Raji (cell line): ENCODE measurements around the gene PCDH1.

Source experiments
- POLR2A ChIP-seq: IDR thresholded peaks from 2 replicates; pipeline ENCODE4 v1.6.1; 2011; ENCODE audit warnings: low read depth, low read length, control low read depth; ENCODE audit not compliant: insufficient read depth

PCDH1 gene

GRCh38 chr5:141839015-141839513 lies 39.1 kb downstream of the PCDH1 start:
- TF ChIP-seq POLR2A: no peak

- TF ChIP-seq POLR2A: no peak
These were observed 39.7 kb downstream of the PCDH1 start for GRCh38 chr5:141838326-141839014.

DNA sequence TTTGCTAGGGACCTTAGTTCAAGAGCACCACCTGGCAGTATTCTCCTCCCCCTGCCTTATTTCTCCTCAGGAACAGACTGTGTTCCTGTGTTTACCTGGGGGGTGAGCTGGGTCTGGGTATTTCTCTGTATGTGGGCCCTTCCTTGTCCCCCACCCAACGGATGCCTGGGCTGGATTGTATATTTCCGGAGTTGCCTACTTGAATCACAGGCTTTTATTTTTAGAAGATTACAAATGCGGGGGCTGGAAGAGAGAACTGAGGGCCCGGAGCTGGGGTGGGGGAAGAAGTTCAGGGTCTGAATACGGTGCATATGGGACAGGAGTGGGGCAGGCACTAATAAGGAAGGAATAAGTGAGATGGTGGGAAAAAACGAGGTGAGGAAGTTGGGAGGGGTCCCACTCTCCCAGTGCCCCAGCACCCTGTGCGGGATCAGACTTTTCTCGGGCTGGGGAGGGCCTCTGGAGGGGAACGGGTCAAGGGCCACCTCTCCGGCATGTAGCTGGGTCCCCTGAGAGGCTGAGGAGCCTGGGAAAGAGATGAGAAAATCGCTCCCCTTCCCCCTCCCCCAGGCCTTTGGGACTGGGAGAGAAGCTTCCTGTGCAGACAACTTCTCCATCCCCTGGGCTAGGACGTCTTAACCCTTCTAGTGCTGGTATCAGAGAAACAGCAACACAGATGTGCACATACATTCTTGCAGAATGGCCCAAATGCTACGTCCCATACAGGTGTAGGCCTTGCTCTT lies 42.1 kb downstream of the PCDH1 start:
- no peak for TF ChIP-seq POLR2A

- no peak for TF ChIP-seq POLR2A
These were observed 43.9 kb downstream of the PCDH1 start for GRCh38 chr5:141834331-141834730.

GRCh38 chr5:141832131-141832530 lies 46.1 kb downstream of the PCDH1 start:
- no peak for TF ChIP-seq POLR2A

DNA sequence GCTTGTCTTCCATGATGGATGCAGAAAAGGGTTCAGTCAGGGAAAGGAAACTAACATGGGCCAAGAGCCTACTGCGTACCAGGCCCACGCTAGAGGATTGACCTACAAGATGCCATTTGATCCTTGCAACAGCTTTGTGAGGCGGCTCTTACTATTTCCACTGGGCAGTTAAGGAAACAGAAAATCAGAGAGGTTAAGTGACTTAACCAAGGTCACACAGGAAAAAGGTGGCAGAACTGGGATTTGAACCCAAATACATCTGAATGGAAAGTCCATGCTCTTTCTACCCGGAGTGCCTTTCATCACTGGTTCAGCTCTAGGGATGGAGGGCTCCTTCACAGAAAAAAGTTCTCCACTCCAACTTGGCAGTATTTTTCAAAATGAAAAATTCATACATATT lies 50.0 kb downstream of the PCDH1 start:
- TF ChIP-seq POLR2A: no peak

DNA sequence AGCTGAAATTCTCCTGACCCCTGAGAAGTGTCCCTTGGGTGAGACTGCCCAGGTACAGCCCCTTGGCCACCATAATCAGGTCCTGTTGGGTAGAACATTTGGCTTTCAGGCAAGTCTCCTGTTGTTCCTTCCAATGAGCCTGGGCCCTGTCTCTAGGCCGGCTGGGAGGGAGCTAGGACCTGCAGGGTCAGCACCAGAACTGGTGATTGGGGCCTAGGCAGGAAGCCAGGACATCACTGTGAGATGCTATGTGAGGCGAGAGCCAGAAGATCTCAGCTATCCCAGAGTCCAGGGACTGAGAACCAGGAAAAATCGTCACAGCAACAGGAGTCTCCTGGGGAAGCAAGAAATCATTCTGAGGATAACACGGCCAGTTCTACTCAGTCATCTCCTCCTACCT lies 51.5 kb downstream of the PCDH1 start:
- no peak for TF ChIP-seq POLR2A

DNA sequence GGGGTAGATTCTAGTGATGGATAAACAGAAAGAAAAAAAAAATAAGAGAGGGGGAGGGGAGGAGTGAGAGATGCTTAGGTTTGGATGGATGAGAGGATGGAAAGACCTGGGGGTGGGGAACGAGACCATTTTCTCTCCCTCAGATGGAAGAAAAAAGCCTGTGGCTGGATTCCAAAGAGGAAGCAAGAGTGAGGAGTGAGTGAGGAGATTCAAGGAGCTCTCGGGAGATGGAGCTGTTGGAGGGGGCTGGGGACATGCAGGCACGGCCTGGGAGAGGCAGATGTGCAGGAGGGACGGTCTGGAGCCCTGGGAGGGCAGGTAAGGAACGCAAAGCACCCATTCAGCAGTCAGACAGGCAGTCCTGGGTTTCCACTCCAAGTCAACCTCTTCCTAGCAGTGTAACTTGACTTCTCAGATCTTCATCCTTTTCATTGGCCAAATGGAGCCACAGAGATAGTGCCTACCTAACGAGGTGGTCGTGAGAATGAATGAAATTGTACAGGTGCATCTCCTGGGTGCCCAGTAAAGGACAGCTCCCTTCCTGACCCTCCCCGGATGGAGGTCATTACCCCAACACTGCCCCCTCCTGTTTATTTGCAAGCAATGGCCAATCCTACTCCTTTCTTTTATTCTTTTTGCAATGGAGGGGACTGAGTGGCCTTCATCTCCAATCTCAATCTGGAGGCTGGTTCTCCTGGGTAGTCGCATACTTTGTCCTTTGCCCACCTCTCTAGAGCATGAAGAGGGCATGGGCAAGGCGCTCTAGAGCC lies 52.2 kb downstream of the PCDH1 start:
- no peak for TF ChIP-seq POLR2A

DNA sequence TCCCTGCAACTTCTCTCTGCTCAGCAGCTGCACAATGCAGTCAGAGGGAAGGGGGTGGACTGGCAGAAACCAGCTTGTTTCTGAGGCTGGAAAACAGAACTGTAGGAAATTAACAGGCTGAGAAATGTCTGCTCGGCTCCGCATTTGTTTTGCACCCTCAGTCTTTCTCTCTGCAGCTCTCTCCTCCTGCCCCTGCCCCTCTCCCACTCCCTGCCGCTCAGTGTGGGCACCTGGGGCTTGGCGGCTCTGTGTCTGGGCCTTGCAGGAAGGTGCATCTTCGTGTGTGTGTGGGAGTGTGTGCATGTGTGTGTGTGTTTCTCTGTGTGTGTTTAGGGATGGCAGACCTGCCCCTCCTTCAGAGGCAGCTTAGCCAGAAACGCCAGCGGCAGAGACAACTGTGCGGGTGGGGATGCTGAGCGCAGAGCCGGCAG lies 53.0 kb downstream of the PCDH1 start:
- no peak for TF ChIP-seq POLR2A

DNA sequence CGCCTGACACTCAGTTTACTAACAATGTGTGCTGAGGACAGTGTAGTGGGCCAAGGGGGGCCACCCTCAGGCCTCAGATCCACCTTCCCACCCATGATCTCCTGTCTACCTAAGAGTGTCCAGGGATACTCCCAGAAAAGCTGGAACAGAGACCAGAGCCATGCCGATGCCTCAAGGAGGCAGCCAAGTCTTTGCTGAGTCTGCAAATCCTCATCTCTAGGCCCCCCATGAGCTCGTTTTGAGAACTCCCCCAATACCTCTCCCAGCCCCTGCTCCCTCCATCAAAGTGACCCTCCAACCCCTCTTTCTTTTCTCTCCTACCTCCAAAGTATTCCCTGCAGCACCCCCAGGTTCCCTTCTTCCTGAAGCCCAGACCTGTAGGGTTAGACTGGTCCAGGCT lies 53.5 kb downstream of the PCDH1 start:
- no peak for TF ChIP-seq POLR2A

DNA sequence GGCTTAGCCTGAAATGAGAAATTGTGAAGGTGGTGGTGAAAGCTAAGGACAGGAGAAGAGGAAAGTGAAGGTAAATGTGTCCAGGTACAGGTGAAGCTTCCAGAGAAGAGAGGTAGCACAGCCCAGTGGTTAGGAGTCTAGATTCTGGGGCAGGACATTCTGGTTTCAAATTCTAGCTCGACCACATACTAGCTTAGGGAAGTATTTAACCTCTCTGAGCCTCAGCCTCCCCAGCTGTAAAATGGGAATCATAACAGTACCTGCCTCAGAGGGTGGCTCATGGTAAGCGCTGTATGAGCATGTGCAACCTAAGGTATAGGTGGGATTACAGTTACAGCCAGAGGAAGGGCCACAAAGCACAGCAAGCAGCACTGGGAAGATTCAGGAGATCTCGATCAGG lies 55.2 kb downstream of the PCDH1 start:
- TF ChIP-seq POLR2A: no peak

DNA sequence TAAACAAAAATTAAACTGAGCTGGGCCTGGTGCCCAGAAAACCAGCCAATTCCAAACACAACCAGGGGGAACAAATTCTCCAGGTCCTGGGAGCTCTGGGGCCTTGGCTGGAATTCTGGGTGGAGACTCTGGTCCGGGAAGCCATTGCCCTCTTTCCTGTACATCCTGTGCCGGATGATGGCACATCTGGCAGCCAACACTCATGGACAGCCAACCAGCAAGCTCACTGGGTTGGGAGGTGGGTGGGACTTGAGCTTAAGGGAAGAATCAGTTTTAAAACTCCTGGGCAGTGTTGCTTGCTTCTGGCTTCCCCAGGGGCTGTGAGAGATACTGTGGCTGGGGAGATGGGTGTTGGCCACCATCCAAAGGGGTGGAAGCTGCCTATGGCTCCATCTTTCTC lies 56.1 kb downstream of the PCDH1 start:
- TF ChIP-seq POLR2A: no peak

GRCh38 chr5:141821430-141821925 lies 56.7 kb downstream of the PCDH1 start:
- no peak for TF ChIP-seq POLR2A

DNA sequence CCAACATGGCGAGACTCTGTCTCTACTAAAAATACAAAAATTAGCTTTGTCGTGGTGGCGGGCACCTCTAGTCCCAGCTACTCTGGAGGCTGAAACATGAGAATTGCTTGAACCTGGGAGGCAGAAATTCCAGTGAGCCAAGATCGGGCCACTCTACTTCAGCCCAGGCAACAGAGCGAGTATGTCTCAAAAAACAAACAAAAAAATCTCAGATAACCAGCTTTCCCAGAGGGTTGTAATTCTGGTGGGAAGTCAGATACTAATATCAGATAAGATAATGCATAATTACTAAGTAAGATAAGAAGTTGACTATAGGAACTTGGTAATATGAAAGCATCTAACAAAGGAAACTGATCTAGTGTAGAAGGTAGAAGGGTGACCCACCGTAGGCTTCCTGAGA lies 60.6 kb downstream of the PCDH1 start:
- TF ChIP-seq POLR2A: no peak

GRCh38 chr5:141816598-141817399 lies 61.4 kb downstream of the PCDH1 start:
- no peak for TF ChIP-seq POLR2A

- TF ChIP-seq POLR2A: no peak
These were observed 62.4 kb downstream of the PCDH1 start for GRCh38 chr5:141815796-141816180.
